Measurements from ENCODE around the gene ZFP36.

- TF ChIP-seq CTCF (IDR thresholded peaks at IDR 0.05) = no peak
- no peak for TF ChIP-seq POLR2A (IDR thresholded peaks at IDR 0.05)
Observed at GRCh38 chr19:39408392-39409207, 2.0 kb downstream of the ZFP36 start.
